Coronary artery (tissue), 2 donors: ENCODE data around the gene NOM1.
"Not testable (repeated sequence)": the region's sequence is repeated elsewhere in the genome, so short reads cannot be mapped to it uniquely, and the experiment has no call there.

Experiments
- DNase-seq: peaks from one replicate; pipeline ENCODE4 v3.0.0-alpha.2; 2017; ENCODE audit warnings: low spot score
- H3K27ac ChIP-seq, 2 donors: fragments of 200-600 bp; sonication (generic); one replicate each; pipeline ENCODE4 v1.5.1; 2016 to 2019
- H3K4me3 ChIP-seq: fragments of 200-600 bp; sonication (generic); 2 replicates; pipeline ENCODE4 v1.5.1; 2016; ENCODE audit warnings: mild to moderate bottlenecking, moderate library complexity
- TF ChIP-seq, protein P1 (sequence below): fragments of 200-600 bp; sonication (generic); IDR thresholded peaks from one replicate; pipeline ENCODE4 v1.5.1; 2019; ENCODE audit warnings: antibody characterized with exemption

NOM1 gene

DNA sequence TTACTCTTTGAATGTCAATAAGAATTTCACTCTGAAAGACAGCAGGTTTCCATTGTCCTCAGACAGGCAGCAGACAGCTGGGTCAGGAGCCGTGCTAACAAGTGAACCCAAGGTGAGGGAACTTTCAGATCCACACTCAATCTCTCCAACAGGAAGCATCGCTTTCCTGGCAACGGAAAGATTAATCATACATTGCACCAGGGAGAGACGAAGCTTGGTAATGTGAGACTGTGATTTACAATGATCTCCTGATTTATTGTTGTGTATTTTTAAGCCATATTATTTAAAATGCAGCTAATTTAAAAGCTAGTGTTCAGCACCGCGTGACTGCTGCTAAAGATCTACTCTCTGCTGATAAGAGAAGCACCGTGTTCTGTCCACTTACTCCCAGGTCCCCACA lies 17.5 kb upstream of the NOM1 start:
- TF ChIP-seq, protein P1, sequence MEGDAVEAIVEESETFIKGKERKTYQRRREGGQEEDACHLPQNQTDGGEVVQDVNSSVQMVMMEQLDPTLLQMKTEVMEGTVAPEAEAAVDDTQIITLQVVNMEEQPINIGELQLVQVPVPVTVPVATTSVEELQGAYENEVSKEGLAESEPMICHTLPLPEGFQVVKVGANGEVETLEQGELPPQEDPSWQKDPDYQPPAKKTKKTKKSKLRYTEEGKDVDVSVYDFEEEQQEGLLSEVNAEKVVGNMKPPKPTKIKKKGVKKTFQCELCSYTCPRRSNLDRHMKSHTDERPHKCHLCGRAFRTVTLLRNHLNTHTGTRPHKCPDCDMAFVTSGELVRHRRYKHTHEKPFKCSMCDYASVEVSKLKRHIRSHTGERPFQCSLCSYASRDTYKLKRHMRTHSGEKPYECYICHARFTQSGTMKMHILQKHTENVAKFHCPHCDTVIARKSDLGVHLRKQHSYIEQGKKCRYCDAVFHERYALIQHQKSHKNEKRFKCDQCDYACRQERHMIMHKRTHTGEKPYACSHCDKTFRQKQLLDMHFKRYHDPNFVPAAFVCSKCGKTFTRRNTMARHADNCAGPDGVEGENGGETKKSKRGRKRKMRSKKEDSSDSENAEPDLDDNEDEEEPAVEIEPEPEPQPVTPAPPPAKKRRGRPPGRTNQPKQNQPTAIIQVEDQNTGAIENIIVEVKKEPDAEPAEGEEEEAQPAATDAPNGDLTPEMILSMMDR = no peak
- Histone ChIP-seq H3K27ac (no peak overlapping the region), H3K4me3 (no peak overlapping the region)
- DNase-seq = no peak

- H3K4me3 ChIP-seq = no peak overlapping the region
- TF ChIP-seq, protein P1 = no peak
- no peak overlapping the region for H3K27ac ChIP-seq
- DNase-seq = no peak
Measured at GRCh38 chr7:156935250-156935649, 14.3 kb upstream of the NOM1 start.

DNA sequence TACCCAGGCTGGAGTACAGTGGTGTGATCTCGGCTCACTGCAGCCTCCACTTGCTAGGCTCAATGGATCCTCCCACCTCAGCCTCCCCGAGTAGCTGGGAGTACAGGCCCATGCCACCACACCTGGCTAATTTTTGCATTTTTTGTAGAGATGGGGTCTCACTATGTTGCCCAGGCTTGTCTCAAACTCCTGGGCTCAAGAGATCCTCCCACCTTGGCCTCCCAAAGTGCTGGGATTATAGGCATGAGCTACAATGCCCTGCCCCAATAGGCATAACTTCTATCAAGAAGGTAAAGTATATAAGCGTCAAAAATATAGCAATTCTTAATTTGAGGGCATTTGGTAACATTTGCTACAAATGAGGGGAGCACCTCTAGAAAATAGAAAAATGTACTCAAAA lies 12.7 kb upstream of the NOM1 start:
- not testable (repeated sequence) for DNase-seq, H3K4me3 ChIP-seq, H3K27ac ChIP-seq

- H3K4me3 ChIP-seq = no peak overlapping the region
- TF ChIP-seq, protein P1 = no peak
- no peak for DNase-seq
- H3K27ac ChIP-seq = no peak overlapping the region
Measured at GRCh38 chr7:156940421-156941122, 8.9 kb upstream of the NOM1 start.

DNA sequence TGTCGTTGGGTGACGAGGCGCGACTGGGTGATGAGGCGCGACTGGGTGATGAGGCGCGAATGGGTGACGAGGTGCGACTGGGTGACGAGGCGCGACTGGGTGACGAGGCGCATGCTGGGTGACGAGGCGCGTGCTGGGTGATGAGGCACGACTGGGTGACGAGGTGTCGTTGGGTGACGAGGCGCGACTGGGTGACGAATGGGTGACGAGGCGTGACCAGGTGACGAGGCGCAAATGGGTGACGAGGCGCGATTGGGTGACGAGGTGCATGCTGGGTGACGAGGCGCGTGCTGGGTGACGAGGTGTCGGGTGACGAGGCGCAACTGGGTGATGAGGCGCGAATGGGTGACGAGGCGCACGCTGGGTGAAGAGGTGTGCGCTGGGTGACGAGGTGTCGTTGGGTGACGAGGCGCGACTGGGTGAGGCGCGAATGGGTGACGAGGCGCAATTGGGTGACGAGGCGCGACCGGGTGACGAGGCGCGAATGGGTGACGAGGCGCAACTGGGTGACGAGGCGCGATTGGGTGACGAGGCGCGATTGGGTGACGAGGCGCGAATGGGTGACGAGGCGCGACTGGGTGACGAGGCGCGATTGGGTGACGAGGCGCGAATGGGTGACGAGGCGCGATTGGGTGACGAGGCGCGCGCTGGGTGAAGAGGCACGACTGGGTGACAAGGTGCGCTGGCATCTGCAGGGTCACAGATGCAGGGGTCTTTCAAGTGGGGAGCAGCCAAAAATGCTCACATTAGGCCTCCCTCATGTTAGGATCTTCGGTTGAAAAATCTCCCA lies 7.9 kb upstream of the NOM1 start:
- DNase-seq = no peak
- no peak overlapping the region for H3K27ac ChIP-seq
- TF ChIP-seq, protein P1 = no peak
- no peak overlapping the region for H3K4me3 ChIP-seq

DNA sequence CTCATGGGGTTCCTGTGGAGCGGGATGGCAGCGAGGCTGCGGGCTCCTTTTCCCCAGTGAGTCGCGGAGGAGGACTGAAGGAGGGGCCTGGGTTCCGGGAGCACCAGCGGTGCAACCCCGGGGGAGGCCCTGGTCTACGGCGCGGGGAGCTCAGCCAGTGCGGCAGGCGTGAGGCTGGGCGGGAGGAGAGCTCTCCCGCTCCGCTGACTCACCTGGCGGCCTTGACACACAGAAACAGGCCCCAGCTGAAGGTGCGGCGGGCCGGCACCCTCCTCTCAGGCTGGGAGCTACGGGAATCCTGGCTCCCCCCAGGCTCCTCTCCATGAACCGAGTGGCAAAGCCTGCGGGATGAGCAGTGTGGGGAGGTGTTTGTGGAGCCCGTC lies 6.8 kb upstream of the NOM1 start:
- no peak for DNase-seq

More for the DNA sequence above, 6.8 kb upstream of the NOM1 start:
- TF ChIP-seq, protein P1 = no peak
- no peak overlapping the region for H3K27ac ChIP-seq
- no peak overlapping the region for H3K4me3 ChIP-seq
